Breast epithelium (tissue), 3 donors: ENCODE data around the gene MYO9B.

ENCODE experiments used
- CTCF ChIP-seq, 3 donors: fragments of 450-650 bp; IDR thresholded peaks; one replicate each; pipeline ENCODE4 v1.5.1; 2016 to 2017; ENCODE audit warnings: antibody characterized with exemption in 3 of 3, mild to moderate bottlenecking in 3 of 3, moderate library complexity in 3 of 3
- POLR2A ChIP-seq: fragments of 450-650 bp; IDR thresholded peaks from one replicate; pipeline ENCODE4 v1.6.1; 2016; ENCODE audit warnings: antibody characterized with exemption, mild to moderate bottlenecking, moderate library complexity
- POLR2AphosphoS5 ChIP-seq, 3 donors: sonication (generic); formaldehyde crosslinking; IDR thresholded peaks; one replicate each; pipeline ENCODE4 v1.6.1; 2017; ENCODE audit warnings: antibody characterized with exemption in 3 of 3

GRCh38 chr19:17156947-17157302 lies 81.3 kb downstream of the MYO9B start:
- TF ChIP-seq CTCF (IDR thresholded peaks at IDR 0.05) (no peak), POLR2AphosphoS5 (IDR thresholded peaks at IDR 0.05) (no peak), POLR2A (no peak)
